ENCODE data around the gene LDB3.
"Not testable (repeated sequence)": the region's sequence is repeated elsewhere in the genome, so short reads cannot be mapped to it uniquely, and the experiment has no call there.

DNA sequence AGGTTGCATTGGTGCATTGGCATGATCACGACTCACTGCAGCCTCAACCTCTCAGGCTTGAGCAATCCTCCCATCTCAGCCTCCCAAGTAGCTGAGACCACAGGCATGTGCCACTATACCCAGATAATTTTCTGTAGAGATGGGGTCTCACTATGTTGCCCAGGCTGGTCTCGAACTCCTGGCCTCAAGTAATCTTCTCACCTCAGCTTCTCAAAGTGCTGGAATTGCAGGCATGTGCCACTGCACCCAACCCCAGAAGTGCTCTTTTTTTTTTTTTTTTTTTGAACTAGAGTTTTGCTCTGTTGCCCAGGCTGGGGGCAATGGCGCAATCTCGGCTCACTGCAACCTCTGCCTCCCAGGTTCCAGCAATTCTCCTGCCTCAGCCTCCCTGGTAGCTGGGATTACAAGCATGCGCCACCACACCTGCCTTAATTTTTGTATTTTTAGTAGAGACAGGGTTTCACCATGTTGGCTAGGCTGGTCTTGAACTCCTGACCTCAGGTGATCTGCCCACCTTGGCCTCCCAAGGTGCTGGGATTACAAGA is 22.6 kb upstream of the LDB3 start:
- TF ChIP-seq ZNF830 (tag by site-specific recombination; IDR thresholded peaks at IDR 0.05; ENCODE audit: low read depth); ZBTB21 (tag by site-specific recombination; IDR thresholded peaks at IDR 0.05); TCF7L2 (IDR thresholded peaks at IDR 0.05; ENCODE audit: borderline replicate concordance, low read depth, low read length); ZNF16 (tag by site-specific recombination; IDR thresholded peaks at IDR 0.05; ENCODE audit: low read depth); ZNF37A (tag by site-specific recombination; IDR thresholded peaks at IDR 0.05); ZNF10 (tag by site-specific recombination; IDR thresholded peaks at IDR 0.05); ZNF785 (tag by site-specific recombination; IDR thresholded peaks at IDR 0.05): not testable (repeated sequence)
- TF ChIP-seq, protein P1, sequence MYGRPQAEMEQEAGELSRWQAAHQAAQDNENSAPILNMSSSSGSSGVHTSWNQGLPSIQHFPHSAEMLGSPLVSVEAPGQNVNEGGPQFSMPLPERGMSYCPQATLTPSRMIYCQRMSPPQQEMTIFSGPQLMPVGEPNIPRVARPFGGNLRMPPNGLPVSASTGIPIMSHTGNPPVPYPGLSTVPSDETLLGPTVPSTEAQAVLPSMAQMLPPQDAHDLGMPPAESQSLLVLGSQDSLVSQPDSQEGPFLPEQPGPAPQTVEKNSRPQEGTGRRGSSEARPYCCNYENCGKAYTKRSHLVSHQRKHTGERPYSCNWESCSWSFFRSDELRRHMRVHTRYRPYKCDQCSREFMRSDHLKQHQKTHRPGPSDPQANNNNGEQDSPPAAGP (tag by site-specific recombination; IDR thresholded peaks at IDR 0.05) = not testable (repeated sequence)
- TF ChIP-seq, protein P2, sequence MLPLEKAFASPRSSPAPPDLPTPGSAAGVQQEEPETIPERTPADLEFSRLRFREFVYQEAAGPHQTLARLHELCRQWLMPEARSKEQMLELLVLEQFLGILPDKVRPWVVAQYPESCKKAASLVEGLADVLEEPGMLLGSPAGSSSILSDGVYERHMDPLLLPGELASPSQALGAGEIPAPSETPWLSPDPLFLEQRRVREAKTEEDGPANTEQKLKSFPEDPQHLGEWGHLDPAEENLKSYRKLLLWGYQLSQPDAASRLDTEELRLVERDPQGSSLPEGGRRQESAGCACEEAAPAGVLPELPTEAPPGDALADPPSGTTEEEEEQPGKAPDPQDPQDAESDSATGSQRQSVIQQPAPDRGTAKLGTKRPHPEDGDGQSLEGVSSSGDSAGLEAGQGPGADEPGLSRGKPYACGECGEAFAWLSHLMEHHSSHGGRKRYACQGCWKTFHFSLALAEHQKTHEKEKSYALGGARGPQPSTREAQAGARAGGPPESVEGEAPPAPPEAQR (tag by site-specific recombination; IDR thresholded peaks at IDR 0.05) = not testable (repeated sequence)
- TF ChIP-seq, protein P3, sequence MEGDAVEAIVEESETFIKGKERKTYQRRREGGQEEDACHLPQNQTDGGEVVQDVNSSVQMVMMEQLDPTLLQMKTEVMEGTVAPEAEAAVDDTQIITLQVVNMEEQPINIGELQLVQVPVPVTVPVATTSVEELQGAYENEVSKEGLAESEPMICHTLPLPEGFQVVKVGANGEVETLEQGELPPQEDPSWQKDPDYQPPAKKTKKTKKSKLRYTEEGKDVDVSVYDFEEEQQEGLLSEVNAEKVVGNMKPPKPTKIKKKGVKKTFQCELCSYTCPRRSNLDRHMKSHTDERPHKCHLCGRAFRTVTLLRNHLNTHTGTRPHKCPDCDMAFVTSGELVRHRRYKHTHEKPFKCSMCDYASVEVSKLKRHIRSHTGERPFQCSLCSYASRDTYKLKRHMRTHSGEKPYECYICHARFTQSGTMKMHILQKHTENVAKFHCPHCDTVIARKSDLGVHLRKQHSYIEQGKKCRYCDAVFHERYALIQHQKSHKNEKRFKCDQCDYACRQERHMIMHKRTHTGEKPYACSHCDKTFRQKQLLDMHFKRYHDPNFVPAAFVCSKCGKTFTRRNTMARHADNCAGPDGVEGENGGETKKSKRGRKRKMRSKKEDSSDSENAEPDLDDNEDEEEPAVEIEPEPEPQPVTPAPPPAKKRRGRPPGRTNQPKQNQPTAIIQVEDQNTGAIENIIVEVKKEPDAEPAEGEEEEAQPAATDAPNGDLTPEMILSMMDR (tag by site-specific recombination; IDR thresholded peaks at IDR 0.05) = not testable (repeated sequence)
- TF ChIP-seq, protein P4, sequence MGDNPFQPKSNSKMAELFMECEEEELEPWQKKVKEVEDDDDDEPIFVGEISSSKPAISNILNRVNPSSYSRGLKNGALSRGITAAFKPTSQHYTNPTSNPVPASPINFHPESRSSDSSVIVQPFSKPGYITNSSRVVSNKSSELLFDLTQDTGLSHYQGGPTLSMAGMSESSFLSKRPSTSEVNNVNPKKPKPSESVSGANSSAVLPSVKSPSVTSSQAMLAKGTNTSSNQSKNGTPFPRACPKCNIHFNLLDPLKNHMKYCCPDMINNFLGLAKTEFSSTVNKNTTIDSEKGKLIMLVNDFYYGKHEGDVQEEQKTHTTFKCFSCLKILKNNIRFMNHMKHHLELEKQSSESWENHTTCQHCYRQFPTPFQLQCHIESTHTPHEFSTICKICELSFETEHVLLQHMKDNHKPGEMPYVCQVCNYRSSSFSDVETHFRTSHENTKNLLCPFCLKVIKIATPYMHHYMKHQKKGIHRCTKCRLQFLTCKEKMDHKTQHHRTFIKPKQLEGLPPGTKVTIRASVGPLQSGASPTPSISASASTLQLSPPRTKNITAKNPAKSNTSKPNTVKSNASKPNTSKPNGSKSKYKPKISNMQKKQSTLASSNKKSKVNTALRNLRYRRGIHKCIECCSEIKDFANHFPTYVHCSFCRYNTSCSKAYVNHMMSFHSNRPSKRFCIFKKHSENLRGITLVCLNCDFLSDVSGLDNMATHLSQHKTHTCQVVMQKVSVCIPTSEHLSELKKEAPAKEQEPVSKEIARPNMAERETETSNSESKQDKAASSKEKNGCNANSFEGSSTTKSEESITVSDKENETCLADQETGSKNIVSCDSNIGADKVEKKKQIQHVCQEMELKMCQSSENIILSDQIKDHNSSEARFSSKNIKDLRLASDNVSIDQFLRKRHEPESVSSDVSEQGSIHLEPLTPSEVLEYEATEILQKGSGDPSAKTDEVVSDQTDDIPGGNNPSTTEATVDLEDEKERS (tag by site-specific recombination; IDR thresholded peaks at IDR 0.05) = not testable (repeated sequence)
- TF ChIP-seq, protein P5, sequence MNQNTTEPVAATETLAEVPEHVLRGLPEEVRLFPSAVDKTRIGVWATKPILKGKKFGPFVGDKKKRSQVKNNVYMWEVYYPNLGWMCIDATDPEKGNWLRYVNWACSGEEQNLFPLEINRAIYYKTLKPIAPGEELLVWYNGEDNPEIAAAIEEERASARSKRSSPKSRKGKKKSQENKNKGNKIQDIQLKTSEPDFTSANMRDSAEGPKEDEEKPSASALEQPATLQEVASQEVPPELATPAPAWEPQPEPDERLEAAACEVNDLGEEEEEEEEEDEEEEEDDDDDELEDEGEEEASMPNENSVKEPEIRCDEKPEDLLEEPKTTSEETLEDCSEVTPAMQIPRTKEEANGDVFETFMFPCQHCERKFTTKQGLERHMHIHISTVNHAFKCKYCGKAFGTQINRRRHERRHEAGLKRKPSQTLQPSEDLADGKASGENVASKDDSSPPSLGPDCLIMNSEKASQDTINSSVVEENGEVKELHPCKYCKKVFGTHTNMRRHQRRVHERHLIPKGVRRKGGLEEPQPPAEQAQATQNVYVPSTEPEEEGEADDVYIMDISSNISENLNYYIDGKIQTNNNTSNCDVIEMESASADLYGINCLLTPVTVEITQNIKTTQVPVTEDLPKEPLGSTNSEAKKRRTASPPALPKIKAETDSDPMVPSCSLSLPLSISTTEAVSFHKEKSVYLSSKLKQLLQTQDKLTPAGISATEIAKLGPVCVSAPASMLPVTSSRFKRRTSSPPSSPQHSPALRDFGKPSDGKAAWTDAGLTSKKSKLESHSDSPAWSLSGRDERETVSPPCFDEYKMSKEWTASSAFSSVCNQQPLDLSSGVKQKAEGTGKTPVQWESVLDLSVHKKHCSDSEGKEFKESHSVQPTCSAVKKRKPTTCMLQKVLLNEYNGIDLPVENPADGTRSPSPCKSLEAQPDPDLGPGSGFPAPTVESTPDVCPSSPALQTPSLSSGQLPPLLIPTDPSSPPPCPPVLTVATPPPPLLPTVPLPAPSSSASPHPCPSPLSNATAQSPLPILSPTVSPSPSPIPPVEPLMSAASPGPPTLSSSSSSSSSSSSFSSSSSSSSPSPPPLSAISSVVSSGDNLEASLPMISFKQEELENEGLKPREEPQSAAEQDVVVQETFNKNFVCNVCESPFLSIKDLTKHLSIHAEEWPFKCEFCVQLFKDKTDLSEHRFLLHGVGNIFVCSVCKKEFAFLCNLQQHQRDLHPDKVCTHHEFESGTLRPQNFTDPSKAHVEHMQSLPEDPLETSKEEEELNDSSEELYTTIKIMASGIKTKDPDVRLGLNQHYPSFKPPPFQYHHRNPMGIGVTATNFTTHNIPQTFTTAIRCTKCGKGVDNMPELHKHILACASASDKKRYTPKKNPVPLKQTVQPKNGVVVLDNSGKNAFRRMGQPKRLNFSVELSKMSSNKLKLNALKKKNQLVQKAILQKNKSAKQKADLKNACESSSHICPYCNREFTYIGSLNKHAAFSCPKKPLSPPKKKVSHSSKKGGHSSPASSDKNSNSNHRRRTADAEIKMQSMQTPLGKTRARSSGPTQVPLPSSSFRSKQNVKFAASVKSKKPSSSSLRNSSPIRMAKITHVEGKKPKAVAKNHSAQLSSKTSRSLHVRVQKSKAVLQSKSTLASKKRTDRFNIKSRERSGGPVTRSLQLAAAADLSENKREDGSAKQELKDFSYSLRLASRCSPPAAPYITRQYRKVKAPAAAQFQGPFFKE (tag by site-specific recombination; IDR thresholded peaks at IDR 0.05; ENCODE audit: borderline replicate concordance) = not testable (repeated sequence)
